ENCODE measurements around the gene TRIM44.
"Not testable (repeated sequence)": the region's sequence is repeated elsewhere in the genome, so short reads cannot be mapped to it uniquely, and the experiment has no call there.

TRIM44 gene

DNA sequence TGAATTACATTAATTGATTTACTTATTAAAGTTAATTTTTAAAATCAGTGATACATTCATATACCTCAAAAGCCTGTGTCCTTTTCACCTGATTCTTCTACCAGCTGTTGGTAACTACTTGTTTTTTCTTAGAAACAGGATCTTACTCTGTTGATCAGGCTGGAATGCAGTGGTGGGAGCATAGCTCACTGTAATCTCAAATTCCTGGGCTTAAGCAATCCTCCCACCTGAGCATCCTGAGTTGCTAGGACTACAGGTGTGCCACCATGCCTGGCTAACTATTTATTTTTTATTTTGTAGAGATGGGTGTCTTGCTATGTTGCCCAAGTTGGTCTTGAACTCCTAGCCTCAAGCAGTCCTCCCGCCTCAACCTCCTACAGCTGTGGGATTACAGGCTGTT lies 4.7 kb downstream of the TRIM44 start:
- no peak overlapping the region for H3K4me3 ChIP-seq (ENCODE audit: control insufficient read depth, low read depth, low read length)
- no peak for DNase-seq (ENCODE audit: low read depth)
- TF ChIP-seq, protein P1, sequence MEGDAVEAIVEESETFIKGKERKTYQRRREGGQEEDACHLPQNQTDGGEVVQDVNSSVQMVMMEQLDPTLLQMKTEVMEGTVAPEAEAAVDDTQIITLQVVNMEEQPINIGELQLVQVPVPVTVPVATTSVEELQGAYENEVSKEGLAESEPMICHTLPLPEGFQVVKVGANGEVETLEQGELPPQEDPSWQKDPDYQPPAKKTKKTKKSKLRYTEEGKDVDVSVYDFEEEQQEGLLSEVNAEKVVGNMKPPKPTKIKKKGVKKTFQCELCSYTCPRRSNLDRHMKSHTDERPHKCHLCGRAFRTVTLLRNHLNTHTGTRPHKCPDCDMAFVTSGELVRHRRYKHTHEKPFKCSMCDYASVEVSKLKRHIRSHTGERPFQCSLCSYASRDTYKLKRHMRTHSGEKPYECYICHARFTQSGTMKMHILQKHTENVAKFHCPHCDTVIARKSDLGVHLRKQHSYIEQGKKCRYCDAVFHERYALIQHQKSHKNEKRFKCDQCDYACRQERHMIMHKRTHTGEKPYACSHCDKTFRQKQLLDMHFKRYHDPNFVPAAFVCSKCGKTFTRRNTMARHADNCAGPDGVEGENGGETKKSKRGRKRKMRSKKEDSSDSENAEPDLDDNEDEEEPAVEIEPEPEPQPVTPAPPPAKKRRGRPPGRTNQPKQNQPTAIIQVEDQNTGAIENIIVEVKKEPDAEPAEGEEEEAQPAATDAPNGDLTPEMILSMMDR (conservative IDR thresholded peaks at IDR 0.05; ENCODE audit: control insufficient read depth, insufficient read depth, low read depth, low read length), result no peak

DNA sequence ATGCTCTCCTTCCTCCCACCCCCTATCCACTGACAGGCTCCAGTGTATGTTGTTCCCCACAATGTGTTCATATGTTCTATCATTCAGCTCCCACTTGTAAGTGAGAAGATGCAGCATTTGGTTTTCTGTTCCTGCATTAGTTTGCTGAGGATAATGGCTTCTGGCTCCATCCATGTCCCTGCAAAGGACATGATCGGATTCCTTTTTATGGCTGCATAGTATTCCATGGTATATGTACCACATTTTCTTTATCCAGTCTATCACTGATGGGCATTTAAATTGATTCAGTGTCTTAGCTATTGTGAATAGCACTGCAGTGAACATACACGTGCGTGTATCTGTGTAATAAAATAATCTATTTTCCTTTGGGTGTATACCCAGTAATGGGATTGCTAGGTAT lies 5.8 kb downstream of the TRIM44 start:
- not testable (repeated sequence) for DNase-seq (ENCODE audit: low read depth)

DNA sequence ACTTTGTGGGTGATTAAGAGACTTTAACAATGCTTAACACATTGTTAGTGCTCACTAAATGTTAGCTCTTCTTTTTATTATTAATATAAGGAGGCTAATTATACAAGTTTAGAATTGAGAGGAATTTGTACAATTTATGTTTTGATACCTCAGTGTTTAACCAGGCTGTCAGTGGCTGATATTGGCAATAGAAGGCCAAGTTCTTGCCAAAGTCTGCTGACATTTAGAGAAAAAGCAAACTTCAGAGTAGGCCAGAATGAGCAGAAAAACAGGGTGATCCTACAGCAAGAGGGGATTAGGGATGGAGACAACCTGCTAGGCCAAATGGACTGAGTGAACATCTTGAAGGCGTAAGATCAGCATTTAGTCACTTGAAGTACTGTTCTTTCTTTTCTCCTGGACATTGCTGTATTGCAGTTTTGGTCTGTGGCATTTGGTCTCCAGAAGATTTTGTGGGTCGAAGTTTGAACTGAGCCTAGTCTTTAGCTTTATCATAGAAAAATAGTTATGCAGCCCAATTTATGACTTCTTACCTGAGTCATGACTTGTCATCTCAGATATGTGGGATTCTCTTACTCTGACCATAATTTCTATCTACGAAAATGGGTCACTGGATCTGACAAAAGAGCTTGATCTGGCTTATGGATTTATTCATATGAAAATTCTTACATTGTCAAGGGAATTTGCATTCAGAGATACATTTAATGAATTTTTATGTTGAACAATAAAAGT lies 9.0 kb downstream of the TRIM44 start:
- TF ChIP-seq, protein P1 (conservative IDR thresholded peaks at IDR 0.05; ENCODE audit: control insufficient read depth, insufficient read depth, low read depth, low read length), result no peak
- no peak overlapping the region for H3K4me3 ChIP-seq (ENCODE audit: control insufficient read depth, low read depth, low read length)
- DNase-seq (ENCODE audit: low read depth), result no peak

More for the DNA sequence above, 5.8 kb downstream of the TRIM44 start:
- not testable (repeated sequence) for H3K4me3 ChIP-seq (ENCODE audit: control insufficient read depth, low read depth, low read length)

DNA sequence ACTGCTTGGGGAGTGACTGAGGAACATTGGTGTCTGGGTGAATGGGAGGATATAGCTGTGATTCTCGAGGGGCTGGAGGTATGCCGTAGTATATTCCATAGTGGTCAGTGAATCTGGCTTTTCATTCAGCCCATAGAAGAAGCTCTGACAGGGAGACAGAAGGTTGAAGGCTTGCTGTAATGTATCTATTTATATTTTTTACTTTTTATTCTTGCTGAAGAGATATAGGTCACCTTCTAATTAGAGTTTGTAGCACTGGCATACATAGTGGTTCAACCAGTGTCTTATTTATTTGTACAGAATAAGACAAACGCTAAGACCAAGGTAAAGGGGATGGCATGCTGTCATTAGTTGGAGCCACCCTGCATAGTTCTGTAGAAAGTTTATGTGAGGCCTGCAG lies 10.0 kb downstream of the TRIM44 start:
- H3K4me3 ChIP-seq (ENCODE audit: control insufficient read depth, low read depth, low read length), result no peak overlapping the region
- TF ChIP-seq, protein P1 (conservative IDR thresholded peaks at IDR 0.05; ENCODE audit: control insufficient read depth, insufficient read depth, low read depth, low read length), result no peak
- DNase-seq (ENCODE audit: low read depth), result no peak

DNA sequence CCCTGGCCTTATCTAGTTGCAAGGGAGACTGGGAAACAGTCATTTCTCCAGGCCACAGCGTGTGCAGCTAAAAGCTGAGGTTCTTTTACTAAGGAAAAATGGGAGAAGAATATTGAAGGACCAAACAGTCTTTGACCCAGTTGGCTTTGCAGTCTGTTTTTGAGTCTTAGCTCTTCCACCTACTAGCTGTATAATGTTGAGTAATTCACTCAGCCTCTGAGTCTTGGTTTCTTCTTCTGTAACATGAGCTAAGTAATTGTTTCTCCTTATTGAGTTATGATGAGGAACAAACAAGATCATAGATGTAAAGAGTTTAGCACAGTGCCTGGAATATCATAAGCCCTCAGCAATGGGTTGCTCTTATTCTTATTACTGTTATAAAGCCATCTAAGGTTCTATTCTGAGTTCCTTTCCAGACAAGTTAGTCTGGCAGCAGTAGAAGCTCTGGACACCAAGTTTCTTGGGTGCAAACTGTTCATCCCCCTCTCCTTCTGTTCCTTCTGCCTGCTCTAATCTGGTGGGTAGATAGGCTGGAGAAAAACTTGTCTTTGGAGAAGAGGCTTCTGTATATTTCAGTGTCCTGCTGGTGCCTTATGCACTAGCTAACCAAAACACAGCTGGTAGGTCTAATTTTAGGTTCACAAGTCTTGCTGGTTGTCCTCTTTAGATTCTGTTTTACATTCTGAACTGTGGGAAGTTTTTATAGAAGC lies 13.5 kb downstream of the TRIM44 start:
- TF ChIP-seq, protein P1 (conservative IDR thresholded peaks at IDR 0.05; ENCODE audit: control insufficient read depth, insufficient read depth, low read depth, low read length), result no peak
- peak; percentile 66 for DNase-seq (ENCODE audit: low read depth)
- no peak overlapping the region for H3K4me3 ChIP-seq (ENCODE audit: control insufficient read depth, low read depth, low read length)

DNA sequence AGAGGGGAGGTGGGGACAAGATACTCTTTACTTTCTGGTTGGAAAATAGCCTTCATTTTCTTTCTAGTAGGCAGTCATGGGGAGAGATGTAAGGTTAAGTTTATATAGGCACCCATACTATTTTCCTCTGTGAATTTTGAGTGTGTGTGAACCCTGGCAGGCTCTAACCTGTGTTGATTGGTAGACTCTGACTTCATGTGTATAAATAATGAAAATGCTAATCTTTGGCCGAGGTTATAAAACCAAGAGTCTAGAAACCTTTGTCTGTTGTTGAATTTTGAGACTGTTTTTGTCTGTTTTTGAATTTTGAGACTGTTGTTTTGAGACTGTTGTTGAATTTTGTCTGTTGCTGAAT lies 14.0 kb downstream of the TRIM44 start:
- no peak overlapping the region for H3K4me3 ChIP-seq (ENCODE audit: control insufficient read depth, low read depth, low read length)
- no peak for DNase-seq (ENCODE audit: low read depth)
- TF ChIP-seq, protein P1 (conservative IDR thresholded peaks at IDR 0.05; ENCODE audit: control insufficient read depth, insufficient read depth, low read depth, low read length), result no peak

DNA sequence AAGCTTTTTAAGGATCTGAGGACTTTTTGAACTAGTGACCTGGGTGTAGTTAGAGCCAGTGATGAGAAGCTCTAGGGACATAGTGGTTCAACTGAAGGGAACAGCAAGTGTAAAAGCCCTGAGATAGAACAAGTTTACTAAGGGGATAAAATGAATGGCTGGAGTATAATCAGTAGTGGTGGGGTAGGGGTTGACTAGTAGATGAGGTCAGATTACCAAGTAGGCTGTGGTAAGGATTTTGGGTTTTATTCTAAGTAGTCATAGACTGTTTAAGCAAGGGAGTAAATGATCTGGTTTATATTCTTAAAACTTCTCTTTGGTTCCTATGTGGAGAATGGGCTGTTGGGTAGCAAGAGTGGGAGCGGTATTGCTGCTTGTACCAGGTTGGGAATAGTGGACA lies 15.3 kb downstream of the TRIM44 start:
- DNase-seq (ENCODE audit: low read depth), result no peak
- H3K4me3 ChIP-seq (ENCODE audit: control insufficient read depth, low read depth, low read length), result no peak overlapping the region
- TF ChIP-seq, protein P1 (conservative IDR thresholded peaks at IDR 0.05; ENCODE audit: control insufficient read depth, insufficient read depth, low read depth, low read length), result no peak
